Caco-2 (cell line): Measurements from ENCODE around the gene CPD. TPM values are rescaled to one million over a fixed set of nuclear protein-coding genes. Genes with fewer than 3 reads are reported as not detected.
"Not testable (repeated sequence)": the region's sequence is repeated elsewhere in the genome, so short reads cannot be mapped to it uniquely, and the experiment has no call there.

Experiments used
- BruUV-seq: library from RNA; stranded (reverse); fragments of 400-500 nt; replicated peaks from 2 replicates; lab custom pipeline; 2021; lab: Mats Ljungman, UMichigan
- CTCF ChIA-PET: fragments of 300-600 bp; sonication (Branson Sonifier 250); formaldehyde crosslinking; loops from one replicate; lab custom pipeline; 2022; ENCODE audit warnings: antibody characterized with exemption; lab: Charles Lee
- POLR2A ChIA-PET: fragments of 300-600 bp; sonication (Branson Sonifier 250); formaldehyde crosslinking; loops from one replicate; lab custom pipeline; 2022; ENCODE audit warnings: antibody characterized with exemption; lab: Charles Lee
- DNase-seq, 2 experiments: peaks; one replicate each; pipeline versions ENCODE4 v3.0.0 to v3.0.0-alpha.2; 2020 to 2022
- H3K27me3 ChIP-seq: replicated peaks from 2 replicates; pipeline ENCODE4 v1.6.0; 2011; ENCODE audit warnings: low read length; ENCODE audit not compliant: control insufficient read depth, insufficient read depth
- H3K36me3 ChIP-seq: 2 replicates; pipeline ENCODE4 v1.5.1; 2011; ENCODE audit warnings: low read length; ENCODE audit not compliant: control insufficient read depth, insufficient read depth
- H3K4me1 ChIP-seq: fragments of 250-450 bp; sonication (Bioruptor Pico); 2 replicates; pipeline ENCODE4 v1.5.1; 2020; ENCODE audit warnings: mild to moderate bottlenecking
- H3K4me3 ChIP-seq: 2 replicates; pipeline ENCODE4 v1.5.1; 2011; ENCODE audit warnings: low read depth, mild to moderate bottlenecking, control low read depth, low read length
- H3K9me3 ChIP-seq: fragments of 250-450 bp; sonication (Bioruptor Pico); 2 replicates; pipeline ENCODE4 v1.5.1; 2020; ENCODE audit warnings: mild to moderate bottlenecking, moderate library complexity
- H3K27ac Mint-ChIP-seq: one replicate; pipeline ENCODE4 v1.8.0; 2022; ENCODE audit warnings: mixed read lengths; ENCODE audit not compliant: unreplicated experiment
- H3K27me3 Mint-ChIP-seq: one replicate; pipeline ENCODE4 v1.8.0; 2022; ENCODE audit warnings: mixed read lengths; ENCODE audit not compliant: insufficient read depth, unreplicated experiment
- H3K36me3 Mint-ChIP-seq: one replicate; pipeline ENCODE4 v1.8.0; 2022; ENCODE audit warnings: mild to moderate bottlenecking, mixed read lengths; ENCODE audit not compliant: insufficient read depth, unreplicated experiment
- H3K4me1 Mint-ChIP-seq: one replicate; pipeline ENCODE4 v1.8.0; 2022; ENCODE audit warnings: low read depth, mixed read lengths; ENCODE audit not compliant: unreplicated experiment
- H3K4me3 Mint-ChIP-seq: one replicate; pipeline ENCODE4 v1.8.0; 2022; ENCODE audit warnings: mild to moderate bottlenecking, moderate library complexity, mixed read lengths; ENCODE audit not compliant: unreplicated experiment
- H3K9me3 Mint-ChIP-seq: one replicate; pipeline ENCODE4 v1.8.0; 2022; ENCODE audit warnings: mixed read lengths; ENCODE audit not compliant: unreplicated experiment
- intact Hi-C: fragments of 100-400 bp; cut with micrococcal nuclease; formaldehyde crosslinking; loops from one replicate; pipeline ENCODE4 v1.10.0; 2022; ENCODE audit not compliant: unreplicated experiment
- total RNA-seq: library from RNA; stranded (reverse); gene quantifications from 2 replicates; pipeline ENCODE4 v1.2.3, GENCODE V29; 2022
- TF ChIP-seq, protein P1 (sequence below), 2 experiments: fragments of 200-600 bp in 1 of 2; IDR thresholded peaks; 1 replicate in 1 of 2; 2 replicates in 1 of 2; pipeline versions ENCODE4 v1.5.1 to v1.8.0; 2011 to 2022; ENCODE audit warnings: antibody characterized with exemption in 1 of 2, control low read depth in 1 of 2, inconsistent platforms in 1 of 2, low read depth in 1 of 2, low read length in 1 of 2, mild to moderate bottlenecking in 1 of 2, moderate library complexity in 1 of 2; ENCODE audit not compliant: insufficient read depth in 1 of 2, severe bottlenecking in 1 of 2, unreplicated experiment in 1 of 2

CPD gene
- total RNA-seq, 1 experiment from 2014 or later = 127 TPM

DNA sequence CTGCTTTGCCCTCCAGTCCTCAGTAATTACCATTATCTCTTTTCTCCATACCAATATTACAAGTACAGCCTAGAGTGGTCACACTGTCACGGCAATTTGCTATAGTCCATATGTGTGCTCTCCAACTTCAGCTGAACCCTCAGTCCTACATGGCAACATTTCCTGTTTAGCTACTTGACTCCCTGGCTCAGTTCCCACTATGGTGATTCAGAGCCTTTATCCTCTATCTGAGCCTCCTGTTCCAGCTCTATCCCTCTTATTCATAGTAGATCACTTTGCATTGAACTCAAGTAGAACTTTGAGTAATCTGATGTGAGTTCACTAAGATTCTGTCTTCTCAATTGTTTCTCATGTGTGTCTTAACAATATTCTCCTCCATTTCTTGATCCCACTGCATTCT is 54.8 kb downstream of the CPD start:
- Histone ChIP-seq H3K4me1 (no peaks in the 10 kb centered on the region), H3K27me3 (no peaks in the 10 kb centered on the region), H3K4me3 (no peak overlapping the region), H3K36me3 (no peaks in the 10 kb centered on the region), H3K9me3 (no peaks in the 10 kb centered on the region)
- Mint-ChIP-seq H3K9me3 (no peaks in the 10 kb centered on the region), H3K4me3 (no peak overlapping the region), H3K27ac (no peak overlapping the region), H3K36me3 (peaks cover 53% of the 10 kb centered on the region), H3K27me3 (no peaks in the 10 kb centered on the region), H3K4me1 (peaks cover 6% of the 10 kb centered on the region)
- intact Hi-C loops = no loop called here
- no peak for DNase-seq
- TF ChIP-seq, protein P1, sequence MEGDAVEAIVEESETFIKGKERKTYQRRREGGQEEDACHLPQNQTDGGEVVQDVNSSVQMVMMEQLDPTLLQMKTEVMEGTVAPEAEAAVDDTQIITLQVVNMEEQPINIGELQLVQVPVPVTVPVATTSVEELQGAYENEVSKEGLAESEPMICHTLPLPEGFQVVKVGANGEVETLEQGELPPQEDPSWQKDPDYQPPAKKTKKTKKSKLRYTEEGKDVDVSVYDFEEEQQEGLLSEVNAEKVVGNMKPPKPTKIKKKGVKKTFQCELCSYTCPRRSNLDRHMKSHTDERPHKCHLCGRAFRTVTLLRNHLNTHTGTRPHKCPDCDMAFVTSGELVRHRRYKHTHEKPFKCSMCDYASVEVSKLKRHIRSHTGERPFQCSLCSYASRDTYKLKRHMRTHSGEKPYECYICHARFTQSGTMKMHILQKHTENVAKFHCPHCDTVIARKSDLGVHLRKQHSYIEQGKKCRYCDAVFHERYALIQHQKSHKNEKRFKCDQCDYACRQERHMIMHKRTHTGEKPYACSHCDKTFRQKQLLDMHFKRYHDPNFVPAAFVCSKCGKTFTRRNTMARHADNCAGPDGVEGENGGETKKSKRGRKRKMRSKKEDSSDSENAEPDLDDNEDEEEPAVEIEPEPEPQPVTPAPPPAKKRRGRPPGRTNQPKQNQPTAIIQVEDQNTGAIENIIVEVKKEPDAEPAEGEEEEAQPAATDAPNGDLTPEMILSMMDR (IDR thresholded peaks at IDR 0.05; ENCODE audit: insufficient read depth in 1 of 2, low read depth in 1 of 2, low read length in 1 of 2, severe bottlenecking in 1 of 2, unreplicated experiment in 1 of 2) = no peak
- BruUV-seq = no TSS peak
- ChIA-PET POLR2A (no interaction called here), CTCF (no interaction called here)

DNA sequence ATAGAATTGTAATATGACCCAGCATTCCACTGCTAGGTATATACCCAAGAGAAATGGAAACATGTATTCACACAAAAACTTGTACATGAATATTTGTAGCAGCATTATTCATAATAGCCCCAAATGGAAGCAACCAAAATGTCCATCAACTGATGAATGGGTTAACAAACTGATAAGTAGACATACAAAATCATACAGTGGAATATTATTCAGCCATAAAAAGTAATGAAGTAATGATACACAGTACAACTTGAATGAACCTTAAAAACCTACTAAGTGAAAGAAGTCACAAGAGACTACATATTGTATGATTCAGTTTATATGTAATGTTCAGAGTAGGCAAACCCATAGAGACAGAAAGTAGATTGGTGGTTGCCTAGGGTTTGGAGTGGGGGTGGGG is 58.0 kb downstream of the CPD start:
- no peak for DNase-seq
- Mint-ChIP-seq H3K4me3 (no peak overlapping the region), H3K4me1 (peaks cover 6% of the 10 kb centered on the region), H3K36me3 (peaks cover 37% of the 10 kb centered on the region), H3K9me3 (no peaks in the 10 kb centered on the region), H3K27me3 (no peaks in the 10 kb centered on the region), H3K27ac (no peak overlapping the region)
- ChIA-PET POLR2A (no interaction called here), CTCF (no interaction called here)
- Histone ChIP-seq H3K4me1 (no peaks in the 10 kb centered on the region), H3K36me3 (no peaks in the 10 kb centered on the region), H3K4me3 (no peak overlapping the region), H3K9me3 (no peaks in the 10 kb centered on the region), H3K27me3 (no peaks in the 10 kb centered on the region)
- BruUV-seq = no TSS peak
- intact Hi-C loops = no loop called here
- TF ChIP-seq, protein P1 (IDR thresholded peaks at IDR 0.05; ENCODE audit: insufficient read depth in 1 of 2, low read depth in 1 of 2, low read length in 1 of 2, severe bottlenecking in 1 of 2, unreplicated experiment in 1 of 2) = no peak

DNA sequence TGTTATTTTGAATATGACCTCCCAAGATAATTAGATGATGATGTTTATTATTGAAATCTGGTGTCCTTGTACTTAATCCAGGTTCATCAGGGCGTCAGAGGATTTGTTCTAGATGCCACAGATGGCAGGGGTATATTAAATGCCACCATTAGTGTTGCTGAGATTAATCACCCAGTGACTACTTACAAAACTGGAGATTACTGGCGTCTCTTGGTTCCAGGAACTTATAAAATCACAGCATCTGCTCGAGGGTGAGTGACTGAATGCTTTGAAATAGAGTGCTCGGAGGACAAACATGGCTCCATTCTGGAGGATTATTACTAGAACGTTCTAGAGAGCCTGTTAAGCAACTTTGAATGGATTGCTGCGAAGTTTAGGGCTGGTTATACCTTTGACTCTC is 65.0 kb downstream of the CPD start:
- POLR2A ChIA-PET = no interaction called here
- no peaks in the 10 kb centered on the region for H3K9me3 Mint-ChIP-seq
- CTCF ChIA-PET = no interaction called here
- no peaks in the 10 kb centered on the region for H3K9me3 ChIP-seq
- H3K36me3 Mint-ChIP-seq = peaks cover 46% of the 10 kb centered on the region
- no peak for DNase-seq
- no peaks in the 10 kb centered on the region for H3K36me3 ChIP-seq
- intact Hi-C loops = no loop called here
- no peaks in the 10 kb centered on the region for H3K27me3 ChIP-seq
- H3K4me1 ChIP-seq = peaks cover 18% of the 10 kb centered on the region
- H3K4me1 Mint-ChIP-seq = peaks cover 22% of the 10 kb centered on the region
- H3K4me3 Mint-ChIP-seq = no peak overlapping the region
- no peak overlapping the region for H3K4me3 ChIP-seq
- no peaks in the 10 kb centered on the region for H3K27me3 Mint-ChIP-seq
- TF ChIP-seq, protein P1 (IDR thresholded peaks at IDR 0.05; ENCODE audit: insufficient read depth in 1 of 2, low read depth in 1 of 2, low read length in 1 of 2, severe bottlenecking in 1 of 2, unreplicated experiment in 1 of 2) = no peak
- H3K27ac Mint-ChIP-seq = no peak overlapping the region
- BruUV-seq = no TSS peak

DNA sequence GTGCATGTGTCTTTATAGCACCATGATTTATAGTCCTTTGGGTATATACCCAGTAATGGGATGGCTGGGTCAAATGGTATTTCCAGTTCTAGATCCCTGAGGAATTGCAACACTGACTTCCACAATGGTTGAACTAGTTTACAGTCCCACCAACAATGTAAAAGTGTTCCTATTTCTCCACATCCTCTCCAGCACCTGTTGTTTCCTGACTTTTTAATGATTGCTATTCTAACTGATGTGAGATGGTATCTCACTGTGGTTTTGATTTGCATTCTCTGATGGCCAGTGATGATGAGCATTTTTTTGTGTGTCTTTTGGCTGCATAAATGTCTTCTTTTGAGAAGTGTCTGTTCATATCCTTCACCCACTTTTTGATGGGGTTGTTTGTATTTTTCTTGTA is 67.9 kb downstream of the CPD start:
- H3K27me3 ChIP-seq, intact Hi-C loops, BruUV-seq, H3K27ac Mint-ChIP-seq, H3K4me3 ChIP-seq, H3K4me3 Mint-ChIP-seq, CTCF ChIA-PET, H3K9me3 Mint-ChIP-seq, H3K36me3 ChIP-seq, POLR2A ChIA-PET, H3K27me3 Mint-ChIP-seq, DNase-seq, H3K9me3 ChIP-seq: not testable (repeated sequence)
- Mint-ChIP-seq H3K36me3 (peaks cover 60% of the 10 kb centered on the region), H3K4me1 (peaks cover 38% of the 10 kb centered on the region)
- peaks cover 38% of the 10 kb centered on the region for H3K4me1 ChIP-seq
